ENCODE results near the gene BRD3.
A peak's percentile ranks its signal among the peaks of the same experiment; 100 is the strongest.

The BRD3 gene

DNA sequence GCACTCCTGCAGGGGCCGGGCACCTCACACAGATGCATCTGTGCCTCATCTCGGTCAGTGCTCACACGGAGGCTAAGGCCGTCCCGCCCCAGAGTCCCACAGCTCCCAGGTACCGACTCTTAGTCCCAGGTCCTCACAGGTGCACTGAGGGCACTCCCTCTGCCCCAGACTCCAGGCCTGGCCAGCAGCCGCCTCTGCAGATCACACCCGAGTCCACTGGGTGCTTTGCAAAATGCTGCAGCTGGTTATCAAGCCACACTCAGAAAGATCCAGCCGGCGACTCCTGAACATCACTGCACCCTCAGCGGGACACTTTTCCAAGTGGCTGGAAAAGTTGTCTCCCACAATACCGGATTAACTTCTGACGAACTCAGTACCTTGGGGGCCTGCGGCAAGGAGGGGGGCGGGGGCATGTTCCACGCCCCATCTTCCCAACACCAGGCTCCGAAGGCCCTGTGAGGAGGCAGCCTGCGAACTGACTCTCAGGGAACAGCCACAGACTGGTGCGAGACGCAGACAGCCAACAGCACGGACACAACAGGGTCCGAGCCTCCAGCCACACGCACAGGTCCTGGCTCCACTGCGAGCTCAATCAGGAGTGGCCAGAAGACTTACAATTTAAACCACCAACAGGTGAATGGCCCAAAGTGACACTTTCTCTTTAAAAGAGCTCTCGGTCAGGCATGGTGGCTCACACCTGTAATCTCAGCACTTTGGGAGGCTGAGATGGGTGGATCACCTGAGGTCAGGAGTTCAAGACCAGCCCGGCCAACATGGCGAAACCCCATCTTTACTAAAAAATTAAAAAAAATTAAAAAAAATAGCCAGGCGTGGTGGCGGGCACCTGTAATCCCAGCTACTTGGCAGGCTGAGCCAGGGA is 4.0 kb downstream of the BRD3 start:
- no peaks in the 10 kb centered on the region for H3K9me3 ChIP-seq (replicated peaks in 1 of 11)
- no peak for TF ChIP-seq Cebpa-rat (IDR thresholded peaks at IDR 0.05)
- peaks cover 75 to 87% (median 80%) of the 10 kb centered on the region in 11 experiments for H4K20me1 ChIP-seq
- peak overlapping the region; percentile 85 to 100 (median 98) for H3K4me2 ChIP-seq
- H3K36me3 ChIP-seq = peaks cover 0 to 23% (median 4%) of the 10 kb centered on the region in 11 experiments; a peak in 6 of 22 replicates
- no peak overlapping the region for H3K27ac ChIP-seq
- peaks cover 0 to 3% (median 0%) of the 10 kb centered on the region in 11 experiments; a peak in 1 of 22 replicates for H3K27me3 ChIP-seq
- peak overlapping the region in 5 of 11 experiments; percentile 17 to 70 (median 58); a peak in 5 of 22 replicates for H3K9ac ChIP-seq
- no peak overlapping the region for H3K4me3 ChIP-seq
- peaks cover 68 to 81% (median 76%) of the 10 kb centered on the region in 10 experiments for H3K4me1 ChIP-seq

DNA sequence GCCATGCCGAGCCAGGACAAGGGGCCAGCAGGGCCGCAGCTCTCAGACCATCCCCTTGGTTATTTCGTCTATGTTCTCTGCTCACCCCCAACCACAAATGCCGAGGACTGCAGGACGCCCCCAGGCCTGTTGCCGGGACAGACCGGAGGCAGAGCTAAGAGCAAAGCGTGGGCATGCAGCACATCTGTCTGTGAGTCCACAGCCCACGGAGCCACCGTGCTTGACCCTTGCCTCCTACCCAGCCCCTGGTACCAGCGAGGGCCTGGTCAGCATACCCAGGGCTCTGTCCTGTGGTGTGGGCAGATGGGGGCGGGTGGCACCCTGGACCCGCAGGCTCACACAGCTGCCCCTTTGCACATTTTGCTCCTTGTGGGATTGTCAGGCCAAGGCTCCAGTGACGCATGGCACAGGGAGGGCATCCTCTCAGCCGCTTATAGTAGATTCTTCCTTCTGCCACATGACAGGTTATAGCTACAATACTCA is 4.7 kb downstream of the BRD3 start:
- TF ChIP-seq Cebpa-rat (IDR thresholded peaks at IDR 0.05) = no peak
- peaks cover 75 to 85% (median 82%) of the 10 kb centered on the region in 10 experiments for H3K4me1 ChIP-seq
- H3K36me3 ChIP-seq = peaks cover 0 to 27% (median 4%) of the 10 kb centered on the region in 11 experiments; a peak in 6 of 22 replicates
- no peak overlapping the region; a peak in 1 of 20 replicates for H3K4me3 ChIP-seq
- H3K27me3 ChIP-seq = peaks cover 0 to 3% (median 0%) of the 10 kb centered on the region in 11 experiments; a peak in 1 of 22 replicates
- peaks cover 82 to 94% (median 86%) of the 10 kb centered on the region in 11 experiments for H4K20me1 ChIP-seq
- H3K9ac ChIP-seq = peak overlapping the region in 7 of 11 experiments; percentile 32 to 70 (median 45); a peak in 16 of 22 replicates
- H3K27ac ChIP-seq = peak overlapping the region in 5 of 11 experiments; percentile 1 to 47 (median 15); a peak in 4 of 22 replicates
- peak overlapping the region; percentile 85 to 100 (median 97) for H3K4me2 ChIP-seq
- no peaks in the 10 kb centered on the region for H3K9me3 ChIP-seq (replicated peaks in 1 of 11)

DNA sequence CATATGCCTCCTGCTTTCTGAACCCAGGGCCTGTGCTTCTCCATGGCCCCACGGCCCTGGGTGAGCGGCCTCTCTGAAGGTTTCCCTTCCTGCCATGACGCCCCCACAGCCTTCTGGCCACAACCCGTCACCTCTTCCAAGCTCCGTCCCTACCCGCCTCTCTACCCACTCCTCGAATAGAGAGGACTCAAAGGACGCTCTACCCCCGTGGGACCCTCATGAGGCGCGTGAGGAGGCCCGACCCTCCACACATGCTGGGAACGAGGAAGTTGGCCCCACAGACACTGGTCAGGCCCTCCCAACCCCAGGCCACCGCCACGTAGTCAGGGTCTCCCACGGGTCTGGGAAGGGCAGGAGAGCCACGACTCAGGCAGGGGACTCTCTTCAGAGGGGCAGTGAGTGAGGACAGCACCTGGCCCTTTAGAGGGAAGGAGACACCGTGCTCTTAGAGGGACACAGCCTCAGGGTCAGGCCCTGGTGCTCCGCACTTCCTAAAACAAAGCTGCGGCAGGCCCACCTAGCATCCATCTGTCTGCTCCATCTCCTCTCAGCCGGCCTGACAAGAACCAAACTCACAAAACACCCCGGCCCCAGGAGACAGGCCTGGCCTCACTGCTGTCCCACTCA is 5.3 kb downstream of the BRD3 start:
- no peak overlapping the region; a peak in 2 of 20 replicates for H3K4me3 ChIP-seq
- peak overlapping the region in 7 of 11 experiments; percentile 1 to 47 (median 16); a peak in 8 of 22 replicates for H3K27ac ChIP-seq
- no peak for TF ChIP-seq Cebpa-rat (IDR thresholded peaks at IDR 0.05)
- peak overlapping the region in 9 of 11 experiments; percentile 8 to 70 (median 34); a peak in 17 of 22 replicates for H3K9ac ChIP-seq
- H4K20me1 ChIP-seq = peaks cover 88 to 99% (median 92%) of the 10 kb centered on the region in 11 experiments
- H3K4me1 ChIP-seq = peaks cover 81 to 90% (median 87%) of the 10 kb centered on the region in 10 experiments
- H3K4me2 ChIP-seq = peak overlapping the region; percentile 85 to 100 (median 97)
- peaks cover 0 to 3% (median 0%) of the 10 kb centered on the region in 11 experiments; a peak in 1 of 22 replicates for H3K27me3 ChIP-seq
- H3K36me3 ChIP-seq = peaks cover 0 to 32% (median 4%) of the 10 kb centered on the region in 11 experiments; a peak in 7 of 22 replicates
- no peaks in the 10 kb centered on the region for H3K9me3 ChIP-seq (replicated peaks in 1 of 11)

DNA sequence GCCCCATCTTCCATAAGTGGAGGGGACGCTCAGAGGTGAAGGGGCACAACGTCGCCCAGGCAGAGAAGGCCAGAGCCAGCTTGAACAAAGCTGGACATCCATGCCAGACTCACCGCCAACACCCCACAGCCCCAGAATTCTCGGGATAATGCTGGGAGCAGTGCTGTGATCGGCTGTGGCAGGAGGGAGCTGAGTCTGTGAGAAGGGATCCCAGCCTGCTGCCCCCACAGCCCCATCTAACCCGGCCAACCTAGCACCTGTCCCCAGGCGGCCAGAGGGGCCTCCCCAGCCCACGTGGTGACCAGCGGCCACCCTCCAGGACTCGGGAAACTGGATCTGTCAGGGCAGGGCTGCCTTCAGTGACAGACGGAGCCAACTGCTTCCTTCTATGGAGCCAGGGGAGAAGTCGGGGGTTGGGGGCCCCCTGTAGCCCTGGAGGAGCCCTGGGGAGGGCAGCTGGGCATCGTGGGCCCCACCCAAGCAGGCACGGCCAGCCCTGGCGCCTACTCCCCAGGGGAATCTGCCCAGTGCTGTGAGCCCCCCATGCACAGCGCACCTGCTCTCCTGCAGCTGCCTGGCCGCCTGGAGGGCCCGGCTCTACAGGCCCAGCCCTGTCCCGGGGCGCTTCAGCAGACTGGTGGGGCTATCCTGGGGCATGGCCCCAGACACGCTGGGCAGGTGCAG is 6.0 kb downstream of the BRD3 start:
- no peak for TF ChIP-seq Cebpa-rat (IDR thresholded peaks at IDR 0.05)
- H3K9me3 ChIP-seq (replicated peaks in 1 of 11) = no peaks in the 10 kb centered on the region
- peaks cover 0 to 38% (median 4%) of the 10 kb centered on the region in 11 experiments; a peak in 8 of 22 replicates for H3K36me3 ChIP-seq
- H3K27me3 ChIP-seq = peaks cover 0 to 3% (median 0%) of the 10 kb centered on the region in 11 experiments; a peak in 1 of 22 replicates
- H4K20me1 ChIP-seq = peaks cover 95 to 100% (median 99%) of the 10 kb centered on the region in 11 experiments
- peak overlapping the region in 5 of 11 experiments; percentile 7 to 87 (median 16); a peak in 6 of 22 replicates for H3K27ac ChIP-seq
- H3K9ac ChIP-seq = peak overlapping the region in 7 of 11 experiments; percentile 22 to 70 (median 49); a peak in 13 of 22 replicates
- H3K4me1 ChIP-seq = peaks cover 84 to 98% (median 95%) of the 10 kb centered on the region in 10 experiments
- peak overlapping the region; percentile 85 to 100 (median 97) for H3K4me2 ChIP-seq
- no peak overlapping the region; a peak in 2 of 20 replicates for H3K4me3 ChIP-seq

DNA sequence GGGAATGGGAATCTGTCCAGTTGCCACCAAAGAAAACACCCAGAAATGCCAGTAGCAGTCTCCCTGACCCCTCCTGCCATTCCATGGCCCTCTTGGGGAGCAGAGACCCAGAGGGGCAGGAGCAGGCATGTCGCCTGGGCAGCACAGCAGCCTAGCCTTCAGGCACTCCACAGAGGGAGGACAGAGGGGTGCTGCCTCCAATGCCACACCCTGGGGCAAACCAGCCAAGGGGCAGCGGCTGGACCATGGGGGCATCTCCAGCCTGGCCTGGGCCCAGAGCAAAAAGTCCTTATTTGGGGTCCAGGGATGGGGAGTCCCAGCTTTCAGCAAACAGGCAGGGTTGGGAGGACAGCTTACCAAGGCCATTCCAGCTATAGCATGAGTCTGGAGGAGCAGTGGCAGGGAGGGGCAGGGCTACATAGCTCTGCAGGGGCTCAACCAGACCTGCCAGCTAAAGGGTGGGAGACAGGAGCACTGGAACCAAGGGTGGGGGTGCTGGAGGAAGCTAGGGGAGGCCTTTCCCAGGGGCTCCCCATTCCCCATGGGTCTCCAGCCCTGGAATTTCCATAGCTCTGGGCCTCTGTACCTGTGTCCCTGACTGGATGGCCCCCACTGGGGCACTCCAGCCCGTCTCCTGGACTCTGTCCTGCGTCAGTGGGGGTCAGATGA is 6.7 kb downstream of the BRD3 start:
- peak overlapping the region in 9 of 11 experiments; percentile 49 to 79 (median 70); a peak in 12 of 22 replicates for H3K9ac ChIP-seq
- no peaks in the 10 kb centered on the region for H3K9me3 ChIP-seq (replicated peaks in 1 of 11)
- peaks cover 98 to 100% (median 100%) of the 10 kb centered on the region in 11 experiments for H4K20me1 ChIP-seq
- peaks cover 0 to 3% (median 0%) of the 10 kb centered on the region in 11 experiments; a peak in 1 of 22 replicates for H3K27me3 ChIP-seq
- peaks cover 83 to 100% (median 98%) of the 10 kb centered on the region in 10 experiments for H3K4me1 ChIP-seq
- H3K27ac ChIP-seq = peak overlapping the region in 10 of 11 experiments; percentile 7 to 90 (median 82); a peak in 16 of 22 replicates
- H3K4me3 ChIP-seq = no peak overlapping the region; a peak in 2 of 20 replicates
- TF ChIP-seq Cebpa-rat (IDR thresholded peaks at IDR 0.05) = no peak
- peak overlapping the region; percentile 85 to 100 (median 97) for H3K4me2 ChIP-seq
- H3K36me3 ChIP-seq = peaks cover 0 to 38% (median 4%) of the 10 kb centered on the region in 11 experiments; a peak in 8 of 22 replicates

DNA sequence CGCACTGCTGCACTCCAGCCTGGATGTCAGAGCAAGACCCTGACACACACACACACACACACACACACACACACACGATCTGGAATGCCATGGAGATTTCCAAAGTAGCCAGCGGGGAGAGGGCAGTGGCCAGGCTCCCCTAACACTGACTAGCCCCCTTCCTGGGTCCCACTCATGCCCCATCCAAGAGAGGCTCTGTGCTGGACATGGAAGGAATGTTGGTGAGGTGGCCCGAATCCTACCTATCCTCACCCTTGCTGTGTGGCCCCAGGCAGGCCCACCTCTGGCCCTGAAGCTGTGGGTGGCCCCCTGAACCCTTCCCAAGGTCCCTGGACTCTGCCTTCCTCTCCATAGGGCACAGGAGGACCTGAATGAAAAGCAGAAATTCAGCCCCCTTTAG is 7.3 kb downstream of the BRD3 start:
- Histone ChIP-seq H3K27ac (peak overlapping the region; percentile 7 to 90 (median 81); a peak in 19 of 22 replicates), H3K9me3 (replicated peaks in 1 of 11) (no peaks in the 10 kb centered on the region), H3K36me3 (peaks cover 0 to 38% (median 4%) of the 10 kb centered on the region in 11 experiments; a peak in 8 of 22 replicates), H3K4me3 (peak overlapping the region in 1 of 10 experiments; percentile 30; a peak in 2 of 20 replicates), H3K9ac (peak overlapping the region in 10 of 11 experiments; percentile 43 to 79 (median 68); a peak in 15 of 22 replicates), H3K4me1 (peaks cover 83 to 100% (median 99%) of the 10 kb centered on the region in 10 experiments), H3K27me3 (peaks cover 0 to 3% (median 0%) of the 10 kb centered on the region in 11 experiments; a peak in 1 of 22 replicates), H3K4me2 (peak overlapping the region; percentile 85 to 100 (median 97)), H4K20me1 (peaks cover 98 to 100% (median 100%) of the 10 kb centered on the region in 11 experiments)
- TF ChIP-seq Cebpa-rat (IDR thresholded peaks at IDR 0.05) = no peak

All from BLaER1 treated with 17β-estradiol and CSF1 and Interleukin-3, amounts not matched to agents 10 nM and 100 nM (cell line).